HepG2 (cell line): Measurements from ENCODE around the gene FXR2. TPM values are rescaled to one million over a fixed set of nuclear protein-coding genes. Genes with fewer than 3 reads are reported as not detected.

Source experiments
- CAMTA2 ChIP-seq: sonication (generic); formaldehyde crosslinking; IDR thresholded peaks from 2 replicates; pipeline ENCODE4 v1.4.0; 2020; ENCODE audit warnings: mild to moderate bottlenecking, missing genetic modification reagents, borderline replicate concordance
- CBX1 ChIP-seq: IDR thresholded peaks from one replicate; pipeline ENCODE4 v1.6.1; 2016; ENCODE audit warnings: antibody characterized with exemption, low read depth
- DPF2 ChIP-seq: sonication (generic); formaldehyde crosslinking; IDR thresholded peaks from 2 replicates; pipeline ENCODE4 v1.4.0; 2020; ENCODE audit warnings: mild to moderate bottlenecking, low read depth, missing genetic modification reagents, borderline replicate concordance
- ERF ChIP-seq: IDR thresholded peaks from 2 replicates; pipeline ENCODE4 v1.6.1; 2018; ENCODE audit warnings: missing biosample characterization, missing genetic modification reagents
- HDAC1 ChIP-seq: sonication (generic); formaldehyde crosslinking; IDR thresholded peaks from 2 replicates; pipeline ENCODE4 v1.5.1; 2020; ENCODE audit warnings: mild to moderate bottlenecking, missing genetic modification reagents
- IRF2 ChIP-seq: IDR thresholded peaks from 2 replicates; pipeline ENCODE4 v1.6.1; 2018; ENCODE audit warnings: missing genetic modification reagents, missing compliant biosample characterization
- JDP2 ChIP-seq: sonication (generic); formaldehyde crosslinking; IDR thresholded peaks from 2 replicates; pipeline ENCODE4 v1.8.1; 2022; ENCODE audit warnings: missing genetic modification reagents, borderline replicate concordance
- KMT2B ChIP-seq: IDR thresholded peaks from 2 replicates; pipeline ENCODE4 v1.6.1; 2016; ENCODE audit warnings: missing genetic modification reagents, missing compliant biosample characterization
- SALL1 ChIP-seq: sonication (generic); formaldehyde crosslinking; IDR thresholded peaks from 2 replicates; pipeline ENCODE4 v1.8.0; 2022; ENCODE audit warnings: mild to moderate bottlenecking, missing genetic modification reagents
- SIX1 ChIP-seq: sonication (generic); formaldehyde crosslinking; IDR thresholded peaks from 2 replicates; pipeline ENCODE4 v1.4.0; 2020; ENCODE audit warnings: missing genetic modification reagents, borderline replicate concordance
- SOX6 ChIP-seq, 2 experiments: fragments of 450-650 bp in 1 of 2; sonication (generic) in 1 of 2; formaldehyde crosslinking in 1 of 2; IDR thresholded peaks; 2 replicates each; pipeline versions ENCODE4 v1.4.0 to v1.6.1; 2017 to 2020; ENCODE audit warnings: antibody characterized with exemption in 1 of 2, mild to moderate bottlenecking in 1 of 2, missing genetic modification reagents in 1 of 2
- TAF15 ChIP-seq: fragments of 200-400 bp; formaldehyde crosslinking; IDR thresholded peaks from one replicate; pipeline ENCODE4 v1.6.1; 2018; ENCODE audit warnings: mild to moderate bottlenecking, low read depth, low read length; ENCODE audit not compliant: poor library complexity, severe bottlenecking
- TRIM24 ChIP-seq: sonication (generic); formaldehyde crosslinking; IDR thresholded peaks from 2 replicates; pipeline ENCODE4 v1.8.0; 2022; ENCODE audit warnings: mild to moderate bottlenecking, missing genetic modification reagents
- ZC3H13 ChIP-seq: sonication (generic); formaldehyde crosslinking; IDR thresholded peaks from 2 replicates; pipeline ENCODE4 v1.8.1; 2023; ENCODE audit warnings: mild to moderate bottlenecking, missing genetic modification reagents, moderate library complexity
- ZNF207 ChIP-seq: fragments of 450-650 bp; IDR thresholded peaks from 2 replicates; pipeline ENCODE4 v1.6.1; 2016; ENCODE audit warnings: antibody characterized with exemption, borderline replicate concordance
- ZNF224 ChIP-seq: sonication (generic); formaldehyde crosslinking; IDR thresholded peaks from 2 replicates; pipeline ENCODE4 v1.5.0; 2020; ENCODE audit warnings: mild to moderate bottlenecking, missing genetic modification reagents
- ZNF326 ChIP-seq: sonication (generic); formaldehyde crosslinking; IDR thresholded peaks from 2 replicates; pipeline ENCODE4 v1.4.0; 2020; ENCODE audit warnings: missing genetic modification reagents, borderline replicate concordance
- ZNF569 ChIP-seq: sonication (generic); formaldehyde crosslinking; IDR thresholded peaks from 2 replicates; pipeline ENCODE4 v1.5.0; 2020; ENCODE audit warnings: mild to moderate bottlenecking, missing genetic modification reagents, moderate library complexity, borderline replicate concordance
- polyA plus RNA-seq, 8 experiments: library from polyadenylated mRNA; depleted of rRNA in 3 of 8; stranded (reverse) in 7 of 8; unstranded in 1 of 8; fragments of >200 nt; fragmentation: Illumina TruSeq in 4 of 8; extraction: Trizol in 4 of 8; gene quantifications; 2 replicates each; pipeline versions ENCODE4 v1.2.1 to v1.2.3, GENCODE V29; 2011 to 2016; ENCODE audit warnings: low read depth in 4 of 8, missing spikeins in 1 of 8, mixed read lengths in 1 of 8; ENCODE audit not compliant: insufficient read depth in 1 of 8
- total RNA-seq, 5 experiments: library from RNA; depleted of rRNA; stranded (reverse); fragments of >200 nt; fragmentation: Illumina TruSeq; extraction: Trizol; gene quantifications; 2 replicates each; pipeline ENCODE4 v1.2.3, GENCODE V29; 2016; ENCODE audit warnings: low read depth in 1 of 5
- TF ChIP-seq, protein P1 (sequence below), 2 experiments: fragments of 450-650 bp in 1 of 2; sonication (generic) in 1 of 2; formaldehyde crosslinking; IDR thresholded peaks; 2 replicates each; pipeline versions ENCODE4 v1.5.0 to v1.8.0; 2020 to 2022; ENCODE audit warnings: mild to moderate bottlenecking in 1 of 2, missing genetic modification reagents in 1 of 2
- TF ChIP-seq, protein P2 (sequence below): sonication (generic); formaldehyde crosslinking; IDR thresholded peaks from 2 replicates; pipeline ENCODE4 v1.8.1; 2023; ENCODE audit warnings: missing genetic modification reagents, mild to moderate bottlenecking, borderline replicate concordance
- TF ChIP-seq, protein P3 (sequence below): sonication (generic); formaldehyde crosslinking; conservative IDR thresholded peaks from 2 replicates; pipeline ENCODE4 v1.4.0; 2020; ENCODE audit warnings: missing genetic modification reagents
- TF ChIP-seq, protein P4 (sequence below): IDR thresholded peaks from 2 replicates; pipeline ENCODE4 v1.6.1; 2016; ENCODE audit warnings: missing biosample characterization, missing genetic modification reagents, low read depth
- TF ChIP-seq, protein P5 (sequence below): sonication (generic); formaldehyde crosslinking; IDR thresholded peaks from 2 replicates; pipeline ENCODE4 v1.4.0; 2020; ENCODE audit warnings: missing genetic modification reagents

FXR2 gene
- total and polyA plus RNA-seq, 2 of the 13 experiments (the other 11 are each of a cell fraction or from before 2014, with no cell fraction given): 20.9 to 24.4 TPM

DNA sequence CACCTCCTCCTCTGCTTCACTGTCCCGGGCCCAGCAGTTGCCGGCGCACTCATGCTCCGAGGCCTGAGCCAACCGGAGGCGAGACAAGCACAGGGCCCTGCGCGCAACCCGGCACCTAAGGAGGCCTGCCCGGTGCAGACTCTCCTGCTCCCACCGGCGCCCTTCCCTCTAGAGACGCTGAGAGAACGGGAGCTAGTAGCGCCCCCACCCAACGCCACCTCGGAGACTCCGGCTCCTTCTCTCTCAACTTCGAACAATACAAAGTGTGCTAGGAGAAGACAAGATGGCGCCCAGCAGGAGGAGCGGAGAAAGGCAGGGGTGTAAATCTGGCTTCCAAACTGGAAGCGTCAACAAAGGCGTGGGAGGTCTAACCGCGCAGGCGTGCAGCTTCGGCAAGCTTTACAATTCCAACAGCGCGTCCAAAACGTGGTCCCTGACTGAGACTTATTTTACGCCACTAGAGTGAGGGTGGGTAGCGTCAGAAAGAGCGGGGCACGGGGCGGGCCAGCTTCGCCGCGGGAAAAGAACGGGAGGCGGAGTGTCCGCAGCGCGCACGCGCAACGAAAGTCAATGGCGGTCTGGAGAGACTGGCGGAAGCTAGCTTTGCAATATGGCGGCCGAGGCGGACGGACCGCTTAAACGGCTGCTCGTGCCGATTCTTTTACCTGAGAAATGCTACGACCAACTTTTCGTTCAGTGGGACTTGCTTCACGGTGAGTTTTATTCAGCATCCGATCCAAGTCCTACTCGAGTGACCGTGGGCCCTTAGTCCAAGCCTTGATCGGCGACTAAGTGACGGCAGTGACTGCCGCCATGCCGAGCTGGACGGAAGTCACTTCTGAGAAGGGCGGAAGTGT lies 31.2 kb downstream of the FXR2 start, which contains the start of gene MPDU1 (continued):
- TF ChIP-seq, protein P1, sequence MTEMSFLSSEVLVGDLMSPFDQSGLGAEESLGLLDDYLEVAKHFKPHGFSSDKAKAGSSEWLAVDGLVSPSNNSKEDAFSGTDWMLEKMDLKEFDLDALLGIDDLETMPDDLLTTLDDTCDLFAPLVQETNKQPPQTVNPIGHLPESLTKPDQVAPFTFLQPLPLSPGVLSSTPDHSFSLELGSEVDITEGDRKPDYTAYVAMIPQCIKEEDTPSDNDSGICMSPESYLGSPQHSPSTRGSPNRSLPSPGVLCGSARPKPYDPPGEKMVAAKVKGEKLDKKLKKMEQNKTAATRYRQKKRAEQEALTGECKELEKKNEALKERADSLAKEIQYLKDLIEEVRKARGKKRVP (CRISPR knock-in tag; IDR thresholded peaks at IDR 0.05): no peak
- TF ChIP-seq SOX6 (IDR thresholded peaks at IDR 0.05) (no peak), SOX6 (CRISPR knock-in tag; IDR thresholded peaks at IDR 0.05) (peak; percentile 30; the same call in 1 of the 2 replicates), CAMTA2 (CRISPR knock-in tag) (no peak), TRIM24 (CRISPR knock-in tag) (no peak), ZNF326 (CRISPR knock-in tag) (no peak), KMT2B (CRISPR knock-in tag) (peak; percentile 83; the same call in 1 of the 2 replicates), ZNF224 (peak; percentile 57; the same call in 1 of the 2 replicates), JDP2 (CRISPR knock-in tag) (no peak), SALL1 (CRISPR knock-in tag) (peak; percentile 69), HDAC1 (CRISPR knock-in tag) (peak; percentile 78), ZNF569 (no peak), DPF2 (no peak), ZNF207 (no peak), CBX1 (no peak), ERF (peak; percentile 83), TAF15 (no peak), SIX1 (CRISPR knock-in tag) (no peak), IRF2 (CRISPR knock-in tag) (peak; percentile 65; the same call in 1 of the 2 replicates), ZC3H13 (CRISPR knock-in tag) (no peak)
- TF ChIP-seq, protein P2, sequence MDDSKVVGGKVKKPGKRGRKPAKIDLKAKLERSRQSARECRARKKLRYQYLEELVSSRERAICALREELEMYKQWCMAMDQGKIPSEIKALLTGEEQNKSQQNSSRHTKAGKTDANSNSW: peak; percentile 67; the same call in 1 of the 2 replicates
- TF ChIP-seq, protein P3, sequence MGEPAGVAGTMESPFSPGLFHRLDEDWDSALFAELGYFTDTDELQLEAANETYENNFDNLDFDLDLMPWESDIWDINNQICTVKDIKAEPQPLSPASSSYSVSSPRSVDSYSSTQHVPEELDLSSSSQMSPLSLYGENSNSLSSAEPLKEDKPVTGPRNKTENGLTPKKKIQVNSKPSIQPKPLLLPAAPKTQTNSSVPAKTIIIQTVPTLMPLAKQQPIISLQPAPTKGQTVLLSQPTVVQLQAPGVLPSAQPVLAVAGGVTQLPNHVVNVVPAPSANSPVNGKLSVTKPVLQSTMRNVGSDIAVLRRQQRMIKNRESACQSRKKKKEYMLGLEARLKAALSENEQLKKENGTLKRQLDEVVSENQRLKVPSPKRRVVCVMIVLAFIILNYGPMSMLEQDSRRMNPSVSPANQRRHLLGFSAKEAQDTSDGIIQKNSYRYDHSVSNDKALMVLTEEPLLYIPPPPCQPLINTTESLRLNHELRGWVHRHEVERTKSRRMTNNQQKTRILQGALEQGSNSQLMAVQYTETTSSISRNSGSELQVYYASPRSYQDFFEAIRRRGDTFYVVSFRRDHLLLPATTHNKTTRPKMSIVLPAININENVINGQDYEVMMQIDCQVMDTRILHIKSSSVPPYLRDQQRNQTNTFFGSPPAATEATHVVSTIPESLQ (CRISPR knock-in tag): no peak
- TF ChIP-seq, protein P4, sequence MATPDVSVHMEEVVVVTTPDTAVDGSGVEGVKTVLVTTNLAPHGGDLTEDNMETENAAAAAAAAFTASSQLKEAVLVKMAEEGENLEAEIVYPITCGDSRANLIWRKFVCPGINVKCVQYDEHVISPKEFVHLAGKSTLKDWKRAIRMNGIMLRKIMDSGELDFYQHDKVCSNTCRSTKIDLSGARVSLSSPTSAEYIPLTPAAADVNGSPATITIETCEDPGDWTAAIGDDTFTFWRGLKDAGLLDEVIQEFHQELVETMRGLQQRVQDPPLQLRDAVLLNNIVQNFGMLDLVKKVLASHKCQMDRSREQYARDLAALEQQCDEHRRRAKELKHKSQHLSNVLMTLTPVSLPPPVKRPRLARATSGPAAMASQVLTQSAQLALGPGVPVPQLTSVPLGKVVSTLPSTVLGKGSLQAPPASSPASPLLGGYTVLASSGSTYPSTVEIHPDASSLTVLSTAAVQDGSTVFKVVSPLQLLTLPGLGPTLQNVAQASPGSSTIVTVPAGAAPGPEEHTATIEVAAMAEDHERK (CRISPR knock-in tag): no peak; the same call in 1 of the 2 replicates
- TF ChIP-seq, protein P5, sequence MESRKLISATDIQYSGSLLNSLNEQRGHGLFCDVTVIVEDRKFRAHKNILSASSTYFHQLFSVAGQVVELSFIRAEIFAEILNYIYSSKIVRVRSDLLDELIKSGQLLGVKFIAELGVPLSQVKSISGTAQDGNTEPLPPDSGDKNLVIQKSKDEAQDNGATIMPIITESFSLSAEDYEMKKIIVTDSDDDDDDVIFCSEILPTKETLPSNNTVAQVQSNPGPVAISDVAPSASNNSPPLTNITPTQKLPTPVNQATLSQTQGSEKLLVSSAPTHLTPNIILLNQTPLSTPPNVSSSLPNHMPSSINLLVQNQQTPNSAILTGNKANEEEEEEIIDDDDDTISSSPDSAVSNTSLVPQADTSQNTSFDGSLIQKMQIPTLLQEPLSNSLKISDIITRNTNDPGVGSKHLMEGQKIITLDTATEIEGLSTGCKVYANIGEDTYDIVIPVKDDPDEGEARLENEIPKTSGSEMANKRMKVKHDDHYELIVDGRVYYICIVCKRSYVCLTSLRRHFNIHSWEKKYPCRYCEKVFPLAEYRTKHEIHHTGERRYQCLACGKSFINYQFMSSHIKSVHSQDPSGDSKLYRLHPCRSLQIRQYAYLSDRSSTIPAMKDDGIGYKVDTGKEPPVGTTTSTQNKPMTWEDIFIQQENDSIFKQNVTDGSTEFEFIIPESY (CRISPR knock-in tag): peak; percentile 58
